GM18951 (cell line): ENCODE measurements around the gene CCNI.
"Not testable (repeated sequence)": the region's sequence is repeated elsewhere in the genome, so short reads cannot be mapped to it uniquely, and the experiment has no call there.

ENCODE experiments used
- POLR2A ChIP-seq: IDR thresholded peaks from 4 replicates; pipeline ENCODE4 v1.6.1; 2011; ENCODE audit warnings: mild to moderate bottlenecking; ENCODE audit not compliant: insufficient read length, insufficient read depth; ENCODE audit errors: extremely low read depth
- in situ Hi-C: fragments of 300-500 bp; cut with MboI; formaldehyde crosslinking; loops from one replicate; pipeline ENCODE4 v1.12.0; 2022; ENCODE audit warnings: low sequenced_read_pairs, mixed read lengths, inconsistent platforms; ENCODE audit not compliant: unreplicated experiment

The CCNI gene

DNA sequence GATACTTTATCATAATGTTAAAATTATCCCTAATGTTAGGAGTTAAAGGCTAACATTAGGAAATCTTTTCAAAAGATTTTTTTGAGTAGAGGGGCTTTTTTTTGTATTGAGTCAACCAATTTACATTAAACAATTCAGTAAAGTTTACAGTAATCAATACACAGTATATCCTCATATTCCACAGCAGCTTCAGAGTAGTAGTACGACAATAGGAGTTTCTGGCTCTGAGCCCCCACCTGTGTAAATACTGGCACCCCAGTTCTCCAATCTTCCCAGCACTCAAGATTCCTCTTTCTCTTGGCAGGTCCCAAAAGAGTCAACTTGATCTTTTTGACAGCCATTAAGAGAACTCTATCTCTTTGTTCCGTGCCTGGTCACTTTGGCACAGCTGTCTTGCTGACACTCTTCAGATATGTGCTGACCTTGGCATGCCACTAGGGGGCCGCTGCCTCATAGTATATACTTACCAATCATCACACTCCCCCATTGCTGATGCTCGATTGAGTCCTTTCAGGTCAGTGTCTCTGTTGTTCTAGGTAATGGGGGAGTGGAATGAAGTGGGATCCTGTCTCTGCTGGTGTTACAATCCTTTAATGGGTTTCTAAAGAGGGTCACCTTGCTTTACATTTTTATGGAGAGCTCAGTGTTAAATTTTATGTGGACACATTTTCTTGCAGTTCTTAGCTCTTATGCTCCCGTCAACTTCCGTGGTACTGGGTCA is 19.5 kb upstream of the CCNI start:
- in situ Hi-C loops = loop anchor here (10.0 kb wide), 1 partner anchor 110 kb away; no protein-coding TSS in a partner anchor
- no peak for TF ChIP-seq POLR2A

DNA sequence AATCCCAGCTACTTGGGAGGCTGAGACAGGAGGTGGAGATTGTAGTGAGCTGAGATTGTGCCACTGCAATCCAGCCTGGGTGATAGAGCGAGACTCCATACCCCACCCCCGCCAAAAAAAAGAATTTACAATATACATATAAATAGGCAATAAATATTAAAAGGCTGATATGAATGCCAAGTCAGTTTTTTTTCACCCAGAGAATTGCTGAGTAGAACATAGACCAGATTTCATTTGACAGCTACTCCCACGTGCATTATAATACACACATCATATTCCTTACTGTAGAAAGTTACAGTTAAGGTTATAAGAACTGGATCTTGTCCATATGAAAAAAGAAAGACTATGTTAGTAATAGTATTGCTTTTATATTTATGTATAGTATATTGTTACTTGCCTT is 18.7 kb upstream of the CCNI start:
- TF ChIP-seq POLR2A = no peak
- in situ Hi-C loops = loop anchor here (10.0 kb wide), 1 partner anchor 110 kb away; no protein-coding TSS in a partner anchor

DNA sequence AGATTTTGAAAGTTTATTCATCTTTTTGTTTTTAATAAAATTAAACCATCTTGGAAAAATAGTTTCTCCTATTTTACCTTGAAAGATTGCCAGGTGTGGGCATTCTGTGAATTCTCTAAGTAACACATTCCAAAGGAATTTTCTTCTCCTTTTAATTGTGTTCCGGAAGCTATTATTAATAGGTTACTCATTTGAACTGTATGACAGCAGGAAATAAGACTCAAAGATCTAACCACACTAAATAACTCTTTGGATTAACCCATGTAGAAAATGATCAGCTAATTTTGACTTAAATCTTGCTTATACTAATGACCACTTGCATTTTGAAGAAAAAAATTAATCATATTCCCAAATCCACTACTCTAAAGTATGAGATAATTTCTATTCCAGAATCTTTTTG is 17.6 kb upstream of the CCNI start:
- no peak for TF ChIP-seq POLR2A
- in situ Hi-C loops = loop anchor here (10.0 kb wide), 1 partner anchor 111 kb away; no protein-coding TSS in a partner anchor

DNA sequence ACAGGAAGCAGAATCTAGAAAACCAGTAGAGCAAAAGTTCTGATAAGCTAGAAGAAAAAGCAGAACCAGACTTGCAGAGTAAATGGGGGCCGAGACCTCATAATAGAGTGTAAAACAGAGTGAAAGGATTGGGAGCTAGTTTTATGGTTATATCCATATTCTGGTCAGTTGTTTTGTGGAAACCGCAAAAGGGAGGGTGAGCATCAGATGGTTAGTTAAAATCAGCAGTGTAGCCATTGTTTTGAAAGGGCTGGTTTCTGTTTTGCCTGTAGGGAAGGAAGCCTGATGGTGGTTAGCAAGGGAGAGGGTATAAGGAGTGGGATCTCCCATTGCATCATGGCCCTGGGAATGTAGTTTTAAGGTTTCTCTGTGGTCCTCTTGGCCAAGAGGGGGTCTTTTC is 17.2 kb upstream of the CCNI start:
- TF ChIP-seq POLR2A = no peak
- in situ Hi-C loops = loop anchor here (10.0 kb wide), 1 partner anchor 112 kb away; no protein-coding TSS in a partner anchor

DNA sequence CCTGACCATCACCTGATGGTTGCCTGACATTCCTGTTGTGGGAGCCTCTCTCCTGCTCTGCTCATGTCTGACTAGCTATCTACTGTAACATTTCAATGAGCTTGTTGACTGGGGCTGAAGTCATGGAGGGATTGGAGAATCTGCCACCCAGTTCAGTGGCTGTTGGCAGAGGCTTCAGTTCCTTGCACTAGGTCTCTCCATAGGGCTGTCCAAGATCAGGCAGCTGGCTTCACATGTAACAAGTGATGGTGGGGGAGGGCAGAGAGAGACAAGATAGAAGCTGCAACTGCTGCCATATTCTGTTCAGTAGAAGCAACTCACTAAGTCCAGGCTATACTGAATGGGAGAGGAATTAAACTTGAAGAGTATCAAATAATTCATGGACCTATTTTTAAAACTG is 14.1 kb upstream of the CCNI start:
- no peak for TF ChIP-seq POLR2A
- in situ Hi-C loops = loop anchor here (10.0 kb wide), 1 partner anchor 115 kb away; no protein-coding TSS in a partner anchor

DNA sequence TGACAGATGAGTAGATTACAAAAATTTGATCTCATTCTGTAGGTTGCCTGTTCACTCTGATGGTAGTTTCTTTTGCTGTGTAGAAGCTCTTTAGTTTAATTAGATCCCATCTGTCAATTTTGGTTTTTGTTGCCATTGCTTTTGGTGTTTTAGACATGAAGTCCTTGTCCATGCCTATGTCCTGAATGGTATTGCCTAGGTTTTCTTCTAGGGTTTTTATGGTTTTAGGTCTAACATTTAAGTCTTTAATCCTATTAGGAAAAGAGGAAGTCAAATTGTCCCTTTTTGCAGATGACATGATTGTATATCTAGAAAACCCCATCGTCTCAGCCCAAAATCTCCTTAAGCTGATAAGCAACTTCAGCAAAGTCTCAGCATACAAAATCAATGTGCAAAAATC is 11.2 kb upstream of the CCNI start:
- in situ Hi-C loops = not testable (repeated sequence)

DNA sequence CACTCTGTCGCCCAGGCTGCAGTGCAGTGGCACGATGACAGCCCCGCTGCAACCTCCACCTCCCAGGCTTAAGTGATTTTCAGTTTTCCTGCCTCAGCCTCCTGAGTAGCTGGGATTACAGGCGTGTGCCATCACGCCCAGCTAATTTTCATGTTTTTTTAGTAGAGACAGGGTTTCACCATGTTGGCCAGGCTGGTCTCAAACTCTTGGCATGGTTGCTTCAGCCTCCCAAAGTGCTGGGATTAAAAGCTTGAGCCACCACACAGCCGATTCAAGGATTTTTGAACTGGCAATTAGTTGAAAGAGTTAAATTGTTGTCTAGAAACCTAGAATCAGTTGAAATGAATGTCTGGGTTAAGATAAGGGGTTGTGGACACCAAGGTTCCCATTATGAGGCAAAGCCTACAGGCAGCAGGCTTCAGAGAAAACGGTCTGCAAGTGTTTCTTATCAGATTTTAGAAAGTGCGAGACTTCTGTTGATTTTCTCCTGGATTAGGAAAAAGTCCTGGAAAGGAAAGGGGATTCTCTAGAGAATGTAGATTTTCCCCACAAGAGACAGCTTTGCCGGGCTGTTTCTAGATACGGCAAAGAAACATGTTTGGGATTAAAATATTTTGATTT is 8.3 kb upstream of the CCNI start:
- in situ Hi-C loops = no loop called here
- TF ChIP-seq POLR2A = no peak

DNA sequence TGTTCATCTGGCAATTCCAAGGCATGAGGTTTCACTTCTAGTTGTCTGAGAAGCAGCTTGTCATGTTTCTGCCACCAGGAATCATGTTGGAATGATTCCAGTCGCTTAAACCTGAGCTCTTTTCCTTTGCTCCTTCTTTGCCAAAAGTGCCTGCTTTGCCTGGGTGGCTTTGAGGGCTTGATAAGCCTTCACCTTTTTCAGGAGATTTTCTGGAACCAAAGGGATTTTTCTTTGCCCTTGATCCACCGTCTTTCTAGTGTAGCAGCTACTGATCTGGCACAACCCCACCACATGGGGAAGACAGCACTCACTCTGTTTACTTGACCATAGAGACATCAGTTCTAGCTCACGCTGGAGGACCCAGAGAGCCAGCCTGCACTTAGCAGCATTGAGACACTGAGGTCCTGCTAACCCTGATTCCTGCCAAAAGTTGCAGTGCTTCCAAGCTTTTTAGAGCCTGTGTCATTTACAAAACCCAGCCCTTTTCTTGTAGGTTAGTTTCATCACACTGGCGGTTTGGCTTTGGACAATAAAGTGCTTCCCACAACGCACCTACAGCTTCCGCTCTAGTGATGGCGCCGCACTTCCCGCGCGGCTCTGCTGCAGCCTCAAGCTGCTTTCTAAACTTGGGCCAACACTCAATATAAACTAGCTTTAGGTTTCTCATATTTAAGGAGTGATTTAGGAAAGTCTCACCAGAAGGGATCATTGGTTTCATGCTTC is 7.3 kb upstream of the CCNI start:
- TF ChIP-seq POLR2A = no peak
- in situ Hi-C loops = no loop called here

DNA sequence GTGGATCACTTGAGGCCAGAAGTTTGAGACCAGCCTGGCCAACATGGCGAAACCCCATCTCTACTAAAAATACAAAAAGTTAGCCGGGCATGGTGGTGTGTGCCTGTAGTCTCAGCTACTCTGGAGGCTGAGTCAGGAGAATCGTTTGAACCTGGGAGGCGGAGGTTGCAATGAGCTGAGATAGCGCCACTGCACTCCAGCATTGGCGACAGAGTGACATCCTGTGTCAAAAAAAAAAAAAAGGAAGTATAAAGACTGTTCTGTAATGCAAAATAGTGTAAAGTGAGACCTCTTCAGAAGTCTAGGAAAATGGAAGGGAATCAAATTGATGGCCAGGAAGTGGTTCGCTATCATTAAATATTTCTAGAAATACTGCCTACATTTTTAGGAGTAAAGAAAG is 5.0 kb upstream of the CCNI start:
- in situ Hi-C loops = not testable (repeated sequence)

DNA sequence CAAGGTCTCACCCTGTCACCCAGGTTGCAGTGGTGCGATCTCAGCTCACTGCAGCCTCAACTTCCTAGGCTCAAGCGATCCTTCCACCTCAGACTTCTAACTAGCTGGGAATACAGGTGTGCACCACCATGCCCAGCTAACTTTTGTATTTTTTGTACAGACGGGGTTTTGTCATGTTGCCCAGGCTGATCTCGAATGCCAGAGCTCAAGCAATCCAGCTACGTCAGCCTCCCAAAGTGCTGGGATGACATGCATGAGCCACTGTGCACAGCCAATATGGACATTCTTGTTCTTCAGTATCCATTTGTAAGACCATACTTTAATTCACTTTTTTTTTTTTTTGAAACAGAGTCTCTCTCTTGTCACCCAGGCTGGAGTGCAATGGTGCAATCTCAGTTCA is 3.5 kb upstream of the CCNI start:
- in situ Hi-C loops = no loop called here
- TF ChIP-seq POLR2A = no peak

DNA sequence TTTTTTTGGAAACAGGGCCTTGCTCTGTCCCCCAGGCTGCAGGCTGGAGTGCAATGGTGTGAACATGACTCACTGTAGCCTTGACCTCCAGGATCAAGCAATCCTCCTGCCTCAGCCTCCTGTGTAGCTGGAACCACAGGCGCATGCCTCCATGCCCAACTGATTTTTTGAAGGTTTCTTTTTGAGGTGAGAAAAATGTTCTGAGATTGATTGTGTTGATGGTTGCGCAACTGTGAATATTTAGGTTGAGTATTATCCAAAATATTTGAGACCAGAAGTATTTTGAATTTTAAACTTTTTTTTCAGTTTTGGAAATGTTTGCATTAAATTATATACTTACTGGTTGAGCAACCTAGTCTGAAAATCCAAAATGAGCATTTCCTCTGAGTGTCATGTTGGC is 2.6 kb upstream of the CCNI start:
- no peak for TF ChIP-seq POLR2A
- in situ Hi-C loops = no loop called here

DNA sequence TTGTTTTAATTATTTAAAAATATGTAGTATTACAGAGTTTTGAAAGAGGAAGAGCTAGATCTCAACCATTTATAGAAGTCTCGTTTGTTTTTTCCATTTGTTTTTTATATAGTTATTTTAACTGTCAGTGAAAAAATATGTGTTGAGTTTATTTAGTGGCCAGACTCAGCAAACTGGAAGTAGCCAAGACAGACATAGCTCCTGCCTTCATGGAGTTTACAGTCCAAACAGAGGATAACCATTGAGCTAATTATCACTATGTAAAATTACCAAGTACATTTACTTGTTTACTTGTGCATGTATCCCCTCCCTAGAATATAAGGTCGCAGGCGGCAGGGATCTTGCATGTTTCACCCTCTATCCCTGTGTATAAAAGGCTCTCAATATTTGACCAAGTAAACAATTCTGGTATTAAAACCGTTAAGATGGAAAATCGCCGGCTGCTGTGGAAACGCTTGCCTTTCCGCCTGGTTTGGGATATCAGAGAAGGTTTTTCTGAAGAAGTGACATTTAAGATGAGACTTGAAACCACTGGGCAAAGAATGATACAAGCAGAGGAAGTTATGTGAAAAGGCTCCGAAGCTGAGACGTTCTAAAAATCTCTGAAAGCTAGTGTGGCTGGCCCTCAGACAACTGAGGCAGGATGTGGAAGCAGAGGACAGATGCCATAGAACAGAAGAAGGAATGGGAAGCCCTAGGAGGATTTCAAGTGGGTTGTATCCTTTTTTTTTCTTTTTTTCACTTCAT is 1.3 kb upstream of the CCNI start:
- no peak for TF ChIP-seq POLR2A
- in situ Hi-C loops = no loop called here
